IMR-90 (cell line): Measurements from ENCODE around the gene AUTS2. TPM values are rescaled to one million over a fixed set of nuclear protein-coding genes. Genes with fewer than 3 reads are reported as not detected.

Experiments used
- ATAC-seq: fragments of 200-7000 bp; cut with Tn5 transposase; 2 replicates; pipeline ENCODE4 v1.9.1; 2020; ENCODE audit warnings: low read depth, mild to moderate bottlenecking, moderate library complexity
- BruUV-seq: library from RNA; stranded (reverse); fragments of 400-500 nt; replicated peaks from 2 replicates; lab custom pipeline; 2021; lab: Mats Ljungman, UMichigan
- CTCF ChIA-PET: fragments of 300-600 bp; formaldehyde crosslinking; extraction: SDS; loops from one replicate; lab custom pipeline; 2021; ENCODE audit warnings: antibody characterized with exemption; lab: Yijun Ruan, JAX
- POLR2A ChIA-PET: fragments of 300-600 bp; sonication (Branson Sonifier 250); formaldehyde crosslinking; loops from one replicate; lab custom pipeline; 2022; ENCODE audit warnings: antibody characterized with exemption; ENCODE audit not compliant: unreplicated experiment; lab: Charles Lee
- DNase-seq: peaks from one replicate; pipeline ENCODE4 v3.0.0; 2013
- H2AFZ ChIP-seq: replicated peaks from 2 replicates; pipeline ENCODE3; 2013; ENCODE audit warnings: low read length, mild to moderate bottlenecking; ENCODE audit not compliant: poor library complexity
- H2AK5ac ChIP-seq: 2 replicates; pipeline ENCODE4 v1.6.1; 2013; ENCODE audit warnings: low read depth, low read length, inconsistent platforms
- H2AK9ac ChIP-seq: replicated peaks from 2 replicates; pipeline ENCODE3; 2013; ENCODE audit warnings: mild to moderate bottlenecking, low read depth, low read length, moderate library complexity; ENCODE audit not compliant: poor library complexity
- H2BK120ac ChIP-seq: 2 replicates; pipeline ENCODE4 v1.6.1; 2013; ENCODE audit warnings: low read depth, low read length, inconsistent platforms
- H2BK15ac ChIP-seq: 3 replicates; pipeline ENCODE4 v1.6.1; 2013; ENCODE audit warnings: low read depth, low read length, inconsistent platforms
- H2BK20ac ChIP-seq: 2 replicates; pipeline ENCODE4 v1.6.1; 2013; ENCODE audit warnings: low read depth, mild to moderate bottlenecking, inconsistent platforms, low read length, moderate library complexity
- H2BK5ac ChIP-seq: 2 replicates; pipeline ENCODE4 v1.6.1; 2013; ENCODE audit warnings: mild to moderate bottlenecking, low read depth, low read length, inconsistent platforms; ENCODE audit not compliant: poor library complexity, severe bottlenecking
- H3K14ac ChIP-seq: replicated peaks from 2 replicates; pipeline ENCODE4 v1.6.1; 2013; ENCODE audit warnings: low read depth, low read length, inconsistent platforms
- H3K18ac ChIP-seq: 2 replicates; pipeline ENCODE4 v1.6.1; 2013; ENCODE audit warnings: low read depth, low read length, control low read depth
- H3K23ac ChIP-seq: 2 replicates; pipeline ENCODE4 v1.6.1; 2013; ENCODE audit warnings: low read depth, low read length, inconsistent platforms
- H3K27ac ChIP-seq: 2 replicates; pipeline ENCODE4 v1.5.1; 2013; ENCODE audit warnings: mild to moderate bottlenecking, control low read depth, low read length; ENCODE audit not compliant: insufficient read depth
- H3K27me3 ChIP-seq: 2 replicates; pipeline ENCODE4 v1.6.1; 2013; ENCODE audit warnings: low read length; ENCODE audit not compliant: control insufficient read depth, insufficient read depth
- H3K36me3 ChIP-seq: 2 replicates; pipeline ENCODE4 v1.6.1; 2013; ENCODE audit warnings: low read length, mixed read lengths; ENCODE audit not compliant: control insufficient read depth, insufficient read depth
- H3K4ac ChIP-seq: 2 replicates; pipeline ENCODE4 v1.6.1; 2013; ENCODE audit warnings: low read depth, low read length, inconsistent platforms
- H3K4me1 ChIP-seq: 2 replicates; pipeline ENCODE4 v1.6.1; 2013; ENCODE audit warnings: low read length, mixed read lengths; ENCODE audit not compliant: control insufficient read depth, insufficient read depth
- H3K4me2 ChIP-seq: 2 replicates; pipeline ENCODE4 v1.6.1; 2013; ENCODE audit warnings: low read depth, mild to moderate bottlenecking, control low read depth, low read length, moderate library complexity
- H3K4me3 ChIP-seq: 2 replicates; pipeline ENCODE4 v1.5.1; 2013; ENCODE audit warnings: low read depth, mild to moderate bottlenecking, control low read depth, low read length, moderate library complexity; ENCODE audit not compliant: insufficient read depth
- H3K56ac ChIP-seq: 2 replicates; pipeline ENCODE4 v1.6.1; 2013; ENCODE audit warnings: low read length, inconsistent platforms; ENCODE audit not compliant: insufficient read depth; ENCODE audit errors: extremely low read depth
- H3K79me1 ChIP-seq, 2 experiments: 2 replicates each; pipeline ENCODE4 v1.6.1; 2013; ENCODE audit warnings: low read length in 2 of 2, inconsistent platforms in 1 of 2, low read depth in 1 of 2
- H3K9ac ChIP-seq: 2 replicates; pipeline ENCODE4 v1.6.1; 2013; ENCODE audit warnings: low read depth, low read length, control low read depth
- H3K9me1 ChIP-seq: 2 replicates; pipeline ENCODE4 v1.6.1; 2013; ENCODE audit warnings: low read length, inconsistent platforms; ENCODE audit not compliant: insufficient read depth
- H3K9me3 ChIP-seq: 2 replicates; pipeline ENCODE4 v1.6.1; 2013; ENCODE audit warnings: low read length; ENCODE audit not compliant: control insufficient read depth, insufficient read depth
- H4K20me1 ChIP-seq: 2 replicates; pipeline ENCODE4 v1.6.1; 2013; ENCODE audit warnings: low read length, inconsistent platforms; ENCODE audit not compliant: insufficient read depth
- H4K5ac ChIP-seq: 2 replicates; pipeline ENCODE4 v1.6.1; 2013; ENCODE audit warnings: mild to moderate bottlenecking, low read depth, low read length, control low read depth
- H4K8ac ChIP-seq, 2 experiments: 2 replicates each; pipeline ENCODE4 v1.6.1; 2013; ENCODE audit warnings: low read depth in 2 of 2, low read length in 2 of 2, control low read depth in 1 of 2, inconsistent platforms in 1 of 2
- H4K91ac ChIP-seq: 2 replicates; pipeline ENCODE4 v1.6.1; 2013; ENCODE audit warnings: low read depth, low read length, inconsistent platforms; ENCODE audit not compliant: insufficient read depth
- CEBPB ChIP-seq: IDR thresholded peaks from 2 replicates; pipeline ENCODE4 v1.6.1; 2012; ENCODE audit warnings: low read depth, low read length, improper control_type of control experiment
- CHD1 ChIP-seq: IDR thresholded peaks from 2 replicates; pipeline ENCODE4 v1.6.1; 2012; ENCODE audit warnings: low read depth, low read length, improper control_type of control experiment
- CTCF ChIP-seq: conservative IDR thresholded peaks from 2 replicates; pipeline ENCODE4 v1.5.1; 2012; ENCODE audit warnings: mild to moderate bottlenecking, low read depth, low read length, improper control_type of control experiment
- ELK1 ChIP-seq: fragments of 150-350 bp; IDR thresholded peaks from 2 replicates; pipeline ENCODE4 v1.6.1; 2016; ENCODE audit warnings: low read depth, mild to moderate bottlenecking, low read length, moderate library complexity, borderline replicate concordance
- MAFK ChIP-seq: IDR thresholded peaks from 2 replicates; pipeline ENCODE4 v1.6.1; 2012; ENCODE audit warnings: low read depth, low read length, improper control_type of control experiment
- MAZ ChIP-seq: IDR thresholded peaks from 2 replicates; pipeline ENCODE4 v1.6.1; 2012; ENCODE audit warnings: low read depth, mild to moderate bottlenecking, low read length, improper control_type of control experiment, moderate library complexity, borderline replicate concordance
- MXI1 ChIP-seq: IDR thresholded peaks from 2 replicates; pipeline ENCODE4 v1.6.1; 2012; ENCODE audit warnings: low read depth, mild to moderate bottlenecking, low read length, moderate library complexity, borderline replicate concordance
- NFE2L2 ChIP-seq: fragments of 150-350 bp; IDR thresholded peaks from 2 replicates; pipeline ENCODE4 v1.6.1; 2016; ENCODE audit warnings: low read depth, mild to moderate bottlenecking, low read length
- POLR2A ChIP-seq: IDR thresholded peaks from 2 replicates; pipeline ENCODE4 v1.6.1; 2012; ENCODE audit warnings: mild to moderate bottlenecking, low read depth, low read length
- RCOR1 ChIP-seq: IDR thresholded peaks from 2 replicates; pipeline ENCODE4 v1.6.1; 2012; ENCODE audit warnings: mild to moderate bottlenecking, low read length, improper control_type of control experiment; ENCODE audit not compliant: insufficient replicate concordance
- RFX5 ChIP-seq: IDR thresholded peaks from 2 replicates; pipeline ENCODE4 v1.8.0; 2012; ENCODE audit warnings: low read depth, mild to moderate bottlenecking, low read length, moderate library complexity
- SMC3 ChIP-seq: fragments of 150-350 bp; IDR thresholded peaks from 2 replicates; pipeline ENCODE4 v1.6.1; 2016; ENCODE audit warnings: low read depth, mild to moderate bottlenecking, antibody characterized with exemption, low read length, moderate library complexity
- WGBS, 2 experiments: methylation state at CpG; one replicate each; pipeline versions ENCODE4 v1.1.5 to v1.1.7; 2013; ENCODE audit warnings: missing lambda C conversion rate in 2 of 2; ENCODE audit not compliant: insufficient read length in 1 of 2; ENCODE audit errors: extremely low coverage in 2 of 2; 5-methylcytosine and 5-hydroxymethylcytosine counted together
- dilution Hi-C: fragments of 300-500 bp; cut with HindIII; formaldehyde crosslinking; loops from one replicate; pipeline ENCODE4 v1.14.3; 2018; ENCODE audit warnings: low sequenced_read_pairs; ENCODE audit not compliant: unreplicated experiment
- in situ Hi-C: fragments of 300-500 bp; cut with MboI; formaldehyde crosslinking; loops from 3 replicates; pipeline ENCODE4 v1.14.3; 2019; ENCODE audit warnings: low sequenced_read_pairs, inconsistent platforms, mixed read lengths
- intact Hi-C: fragments of 100-400 bp; cut with micrococcal nuclease; formaldehyde crosslinking; loops from 2 replicates; pipeline ENCODE4 v1.10.0; 2022
- polyA plus RNA-seq, 3 experiments: library from polyadenylated mRNA; depleted of rRNA; stranded (reverse); fragments of >200 nt; gene quantifications; 2 replicates each; pipeline ENCODE4 v1.2.3, GENCODE V29; 2012; ENCODE audit warnings: low replicate concordance in 1 of 3
- total RNA-seq: library from RNA; depleted of rRNA; stranded (reverse); fragments of >200 nt; gene quantifications from 2 replicates; pipeline ENCODE4 v1.2.3, GENCODE V29; 2012

Gene AUTS2
- total and polyA plus RNA-seq, 2 of the 4 experiments (the other 2 are of a cell fraction), result 0.90 to 3.0 TPM

GRCh38 chr7:70053989-70054388 lies 455.7 kb downstream of the AUTS2 start:
- H3K14ac ChIP-seq, result no peak overlapping the region
- H3K9ac ChIP-seq, result no peak overlapping the region
- H3K56ac ChIP-seq, result no peak overlapping the region
- H3K18ac ChIP-seq, result no peak overlapping the region
- no peaks in the 10 kb centered on the region for H3K9me1 ChIP-seq
- H3K27me3 ChIP-seq, result no peaks in the 10 kb centered on the region
- no peak overlapping the region for H3K4me3 ChIP-seq
- no peak overlapping the region for H2BK5ac ChIP-seq
- no peaks in the 10 kb centered on the region for H3K79me1 ChIP-seq
- H2AFZ ChIP-seq, result no peak overlapping the region
- dilution Hi-C loops (no loop called here), in situ Hi-C loops (no loop called here), intact Hi-C loops (no loop called here)
- no peak overlapping the region for H4K8ac ChIP-seq
- H3K4me1 ChIP-seq, result no peaks in the 10 kb centered on the region
- TF ChIP-seq CTCF (no peak), RFX5 (no peak), SMC3 (no peak), ELK1 (no peak), POLR2A (no peak), CEBPB (no peak), RCOR1 (no peak), CHD1 (no peak), MXI1 (no peak), MAZ (no peak), NFE2L2 (no peak), MAFK (no peak)
- CTCF ChIA-PET, result no interaction called here
- no peaks in the 10 kb centered on the region for H3K36me3 ChIP-seq
- H2AK5ac ChIP-seq, result no peak overlapping the region
- DNase-seq (no peak), ATAC-seq (no peak)
- H3K23ac ChIP-seq, result no peak overlapping the region
- no peak overlapping the region for H2BK20ac ChIP-seq
- no TSS peak for BruUV-seq
- no peaks in the 10 kb centered on the region for H4K20me1 ChIP-seq
- H3K4me2 ChIP-seq, result no peak overlapping the region
- WGBS, 2 experiments, result no CpG with 5 or more reads among the region's 1 CpG
- H3K9me3 ChIP-seq, result no peaks in the 10 kb centered on the region
- H4K5ac ChIP-seq, result no peak overlapping the region
- POLR2A ChIA-PET, result no interaction called here
- H2AK9ac ChIP-seq, result no peak overlapping the region
- H4K91ac ChIP-seq, result no peak overlapping the region
- no peak overlapping the region for H3K4ac ChIP-seq
- no peak overlapping the region for H2BK15ac ChIP-seq
- H3K27ac ChIP-seq, result no peak overlapping the region
- no peak overlapping the region for H2BK120ac ChIP-seq
